ENCODE results near the gene MYO1H. TPM values are rescaled to one million over a fixed set of nuclear protein-coding genes. Genes with fewer than 3 reads are reported as not detected.
"Not testable (repeated sequence)": the region's sequence is repeated elsewhere in the genome, so short reads cannot be mapped to it uniquely, and the experiment has no call there.

The MYO1H gene
- total and polyA plus RNA-seq, 10 donors = 0.05 TPM; not detected in 9

- H3K27me3 ChIP-seq (replicated peaks in 1 of 7) = peaks cover 4 to 99% (median 45%) of the 10 kb centered on the region in 7 donors
- H3K4me1 ChIP-seq = peaks cover 11 to 21% (median 17%) of the 10 kb centered on the region in 6 donors
- DNase-seq = no peak
- TF ChIP-seq POLR2A (IDR thresholded peaks at IDR 0.05) (no peak), CTCF (IDR thresholded peaks at IDR 0.05 in 8 of 11, conservative IDR thresholded peaks at IDR 0.05 in 3 of 11) (no peak), POLR2AphosphoS5 (IDR thresholded peaks at IDR 0.05) (no peak)
- H3K4me3 ChIP-seq = peak within 1 kb of the TSS; percentile 13 to 71 (median 34)
- no peak within 1 kb of the TSS for H3K27ac ChIP-seq
- H3K36me3 ChIP-seq = no peaks in the 10 kb centered on the region
- 7 to 16% (median 9%) methylated on average over 19 to 43 of the region's 43 CpGs for WGBS, 5 donors
- intact Hi-C loops (cut with DNase I; ENCODE audit: low total_unique reads) = no loop called here
- no peaks in the 10 kb centered on the region for H3K9me3 ChIP-seq
Observed at GRCh38 chr12:109308534-109309380, 38.9 kb upstream of the MYO1H start, which contains the start of gene FOXN4. TSS of gene FOXN4 (minus strand) at chr12:109309284. CDS start at chr12:109308321, 963 bp downstream.

GRCh38 chr12:109309381-109310246 is 38.1 kb upstream of the MYO1H start:
- H3K4me3 ChIP-seq = peak overlapping the region; percentile 13 to 71 (median 34)
- H3K9me3 ChIP-seq = no peaks in the 10 kb centered on the region
- no peaks in the 10 kb centered on the region for H3K36me3 ChIP-seq
- WGBS, 5 donors = 0 to 4% (median 1%) methylated on average over 8 to 99 of the region's 99 CpGs
- TF ChIP-seq POLR2A (IDR thresholded peaks at IDR 0.05) = no peak
- TF ChIP-seq CTCF (IDR thresholded peaks at IDR 0.05 in 8 of 11, conservative IDR thresholded peaks at IDR 0.05 in 3 of 11) = peak in 1 of 11 experiments; percentile 12
- no peak for DNase-seq
- no peak overlapping the region for H3K27ac ChIP-seq
- intact Hi-C loops (cut with DNase I; ENCODE audit: low total_unique reads) = no loop called here
- H3K4me1 ChIP-seq = peaks cover 11 to 21% (median 17%) of the 10 kb centered on the region in 6 donors
- peaks cover 4 to 100% (median 45%) of the 10 kb centered on the region in 7 donors for H3K27me3 ChIP-seq (replicated peaks in 1 of 7)

GRCh38 chr12:109310247-109311125 is 37.2 kb upstream of the MYO1H start:
- H3K36me3 ChIP-seq = no peaks in the 10 kb centered on the region
- peaks cover 11 to 21% (median 17%) of the 10 kb centered on the region in 6 donors for H3K4me1 ChIP-seq
- no peaks in the 10 kb centered on the region for H3K9me3 ChIP-seq
- TF ChIP-seq POLR2AphosphoS5 (IDR thresholded peaks at IDR 0.05) (no peak), POLR2A (IDR thresholded peaks at IDR 0.05) (no peak), CTCF (IDR thresholded peaks at IDR 0.05 in 8 of 11, conservative IDR thresholded peaks at IDR 0.05 in 3 of 11) (no peak)
- H3K4me3 ChIP-seq = peak overlapping the region; percentile 7 to 71 (median 34)
- intact Hi-C loops (cut with DNase I; ENCODE audit: low total_unique reads) = no loop called here
- no peak overlapping the region for H3K27ac ChIP-seq
- H3K27me3 ChIP-seq (replicated peaks in 1 of 7) = peaks cover 3 to 97% (median 45%) of the 10 kb centered on the region in 7 donors
- DNase-seq = no peak
- 5 to 8% (median 6%) methylated on average over 32 to 33 of the region's 33 CpGs for WGBS, 5 donors

DNA sequence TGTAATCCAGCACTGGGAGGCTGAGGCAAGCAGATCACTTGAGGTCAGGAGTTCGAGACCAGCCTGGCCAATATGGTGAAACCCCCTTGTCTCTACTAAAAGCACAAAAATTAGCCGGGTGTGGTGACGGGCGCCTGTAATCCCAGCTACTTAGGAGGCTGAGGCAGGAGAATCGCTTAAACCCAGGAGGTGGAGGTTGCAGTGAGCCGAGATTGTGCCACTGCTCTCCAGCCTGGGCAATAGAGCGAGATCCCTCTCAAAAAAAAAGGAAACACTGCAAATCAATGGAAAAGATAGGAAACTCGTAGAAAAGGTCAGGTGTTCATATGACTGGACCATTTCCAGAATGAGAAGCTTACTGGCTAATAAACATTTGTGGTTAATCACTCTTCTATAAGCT is 26.4 kb upstream of the MYO1H start:
- DNase-seq; H3K9me3 ChIP-seq; H3K36me3 ChIP-seq; intact Hi-C loops (cut with DNase I; ENCODE audit: low total_unique reads); H3K27ac ChIP-seq; H3K4me1 ChIP-seq; H3K4me3 ChIP-seq: not testable (repeated sequence)
- H3K27me3 ChIP-seq (replicated peaks in 1 of 7) = peaks cover 0 to 29% (median 3%) of the 10 kb centered on the region in 7 donors
- 82 to 92% (median 87%) methylated on average over 8 of the region's 8 CpGs for WGBS, 5 donors

All from spleen (tissue), 11 donors.